ENCODE data around the gene IZUMO1.
A peak's percentile ranks its signal among the peaks of the same experiment; 100 is the strongest.

IZUMO1 gene

DNA sequence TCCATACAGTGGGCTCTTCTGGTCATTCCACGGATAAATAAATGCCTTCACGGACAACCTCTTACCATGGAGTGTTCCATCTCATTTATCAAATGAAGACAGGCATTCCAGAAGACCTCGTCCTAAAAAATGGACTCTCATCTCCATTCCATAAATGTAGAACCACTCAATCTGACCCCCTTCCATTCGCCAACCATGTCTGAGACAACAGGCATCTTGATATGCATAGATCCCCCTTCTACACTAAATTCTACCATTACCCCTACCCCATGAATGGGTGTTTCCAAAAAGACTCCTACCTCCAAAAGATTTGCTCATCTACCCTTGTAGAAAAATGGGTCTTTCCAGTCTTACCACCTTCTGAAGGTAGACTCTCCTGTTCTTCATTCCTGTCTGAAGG is 15.3 kb downstream of the IZUMO1 start:
- Histone ChIP-seq H3K9me3 (no peaks in the 10 kb centered on the region), H3K27me3 (no peaks in the 10 kb centered on the region), H3K36me3 (no peaks in the 10 kb centered on the region), H3K4me1 (no peaks in the 10 kb centered on the region), H3K4me3 (ENCODE audit: low read depth, low read length) (no peak overlapping the region)
- TF ChIP-seq, protein P1, sequence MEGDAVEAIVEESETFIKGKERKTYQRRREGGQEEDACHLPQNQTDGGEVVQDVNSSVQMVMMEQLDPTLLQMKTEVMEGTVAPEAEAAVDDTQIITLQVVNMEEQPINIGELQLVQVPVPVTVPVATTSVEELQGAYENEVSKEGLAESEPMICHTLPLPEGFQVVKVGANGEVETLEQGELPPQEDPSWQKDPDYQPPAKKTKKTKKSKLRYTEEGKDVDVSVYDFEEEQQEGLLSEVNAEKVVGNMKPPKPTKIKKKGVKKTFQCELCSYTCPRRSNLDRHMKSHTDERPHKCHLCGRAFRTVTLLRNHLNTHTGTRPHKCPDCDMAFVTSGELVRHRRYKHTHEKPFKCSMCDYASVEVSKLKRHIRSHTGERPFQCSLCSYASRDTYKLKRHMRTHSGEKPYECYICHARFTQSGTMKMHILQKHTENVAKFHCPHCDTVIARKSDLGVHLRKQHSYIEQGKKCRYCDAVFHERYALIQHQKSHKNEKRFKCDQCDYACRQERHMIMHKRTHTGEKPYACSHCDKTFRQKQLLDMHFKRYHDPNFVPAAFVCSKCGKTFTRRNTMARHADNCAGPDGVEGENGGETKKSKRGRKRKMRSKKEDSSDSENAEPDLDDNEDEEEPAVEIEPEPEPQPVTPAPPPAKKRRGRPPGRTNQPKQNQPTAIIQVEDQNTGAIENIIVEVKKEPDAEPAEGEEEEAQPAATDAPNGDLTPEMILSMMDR (IDR thresholded peaks at IDR 0.05; ENCODE audit: low read depth, low read length), result no peak
- no peak for DNase-seq

DNA sequence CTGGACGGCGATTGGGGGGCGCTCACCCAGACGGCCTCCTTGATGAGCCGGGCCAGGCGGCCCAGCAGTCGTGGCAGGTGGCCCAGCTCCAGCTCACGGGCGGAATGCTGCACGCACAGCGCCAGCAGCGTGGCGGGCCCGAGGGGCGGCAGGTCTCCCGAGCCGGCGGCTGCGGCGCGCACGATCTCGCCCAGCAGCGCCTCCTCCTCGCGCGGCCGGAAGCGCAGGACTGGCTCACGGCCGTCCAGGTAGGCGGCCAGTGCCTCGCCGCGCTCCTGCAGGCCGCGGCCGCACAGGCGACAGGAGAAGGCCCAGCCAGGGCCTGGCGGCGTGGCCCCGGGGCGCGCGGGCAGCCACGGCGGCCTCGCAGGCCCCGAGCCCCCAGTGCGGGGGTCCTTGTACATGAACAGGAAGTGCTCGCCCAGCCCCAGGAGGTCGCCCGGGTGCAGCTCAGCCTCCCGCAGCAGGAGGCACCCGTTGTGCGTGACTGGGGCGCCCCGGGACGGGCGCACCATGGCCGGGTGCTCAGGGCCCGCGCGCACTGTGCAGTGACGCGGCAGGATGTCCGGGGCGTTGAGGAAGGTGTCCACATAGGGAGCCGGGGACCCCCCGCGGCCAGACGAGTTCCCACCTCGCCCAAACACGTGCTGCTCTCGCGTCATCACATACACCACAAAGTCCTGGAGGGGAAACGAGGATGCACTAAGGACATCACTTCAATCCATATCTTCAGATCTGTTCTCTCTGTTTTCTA is 17.6 kb downstream of the IZUMO1 start:
- Histone ChIP-seq H3K4me1 (peaks cover 5% of the 10 kb centered on the region), H3K27me3 (no peaks in the 10 kb centered on the region), H3K36me3 (no peaks in the 10 kb centered on the region), H3K4me3 (ENCODE audit: low read depth, low read length) (no peak overlapping the region), H3K9me3 (no peaks in the 10 kb centered on the region)
- TF ChIP-seq, protein P1 (IDR thresholded peaks at IDR 0.05; ENCODE audit: low read depth, low read length), result no peak
- DNase-seq, result no peak

DNA sequence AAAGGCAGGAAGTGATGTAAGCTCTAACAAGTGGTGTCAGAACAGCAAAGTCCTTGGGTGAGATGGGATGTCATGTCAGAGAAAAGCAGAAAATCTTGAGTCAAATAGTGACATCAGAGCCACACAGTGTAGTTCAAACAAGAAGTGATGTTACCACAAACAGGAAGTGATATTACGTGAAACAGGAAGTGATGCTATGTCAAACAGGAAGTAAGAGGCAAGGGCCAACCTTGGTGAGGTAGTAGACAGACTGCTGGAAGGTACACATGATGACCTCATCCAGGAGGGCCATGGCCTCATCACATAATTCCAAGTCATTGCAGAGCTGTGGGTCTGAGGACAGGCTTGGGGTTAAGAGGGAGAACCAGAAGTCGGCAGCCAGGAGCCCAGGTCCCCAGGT is 20.2 kb downstream of the IZUMO1 start:
- TF ChIP-seq, protein P1 (IDR thresholded peaks at IDR 0.05; ENCODE audit: low read depth, low read length), result no peak
- no peak for DNase-seq
- Histone ChIP-seq H3K4me3 (ENCODE audit: low read depth, low read length) (no peak overlapping the region), H3K27me3 (no peaks in the 10 kb centered on the region), H3K36me3 (no peaks in the 10 kb centered on the region), H3K9me3 (no peaks in the 10 kb centered on the region), H3K4me1 (peaks cover 5% of the 10 kb centered on the region)

DNA sequence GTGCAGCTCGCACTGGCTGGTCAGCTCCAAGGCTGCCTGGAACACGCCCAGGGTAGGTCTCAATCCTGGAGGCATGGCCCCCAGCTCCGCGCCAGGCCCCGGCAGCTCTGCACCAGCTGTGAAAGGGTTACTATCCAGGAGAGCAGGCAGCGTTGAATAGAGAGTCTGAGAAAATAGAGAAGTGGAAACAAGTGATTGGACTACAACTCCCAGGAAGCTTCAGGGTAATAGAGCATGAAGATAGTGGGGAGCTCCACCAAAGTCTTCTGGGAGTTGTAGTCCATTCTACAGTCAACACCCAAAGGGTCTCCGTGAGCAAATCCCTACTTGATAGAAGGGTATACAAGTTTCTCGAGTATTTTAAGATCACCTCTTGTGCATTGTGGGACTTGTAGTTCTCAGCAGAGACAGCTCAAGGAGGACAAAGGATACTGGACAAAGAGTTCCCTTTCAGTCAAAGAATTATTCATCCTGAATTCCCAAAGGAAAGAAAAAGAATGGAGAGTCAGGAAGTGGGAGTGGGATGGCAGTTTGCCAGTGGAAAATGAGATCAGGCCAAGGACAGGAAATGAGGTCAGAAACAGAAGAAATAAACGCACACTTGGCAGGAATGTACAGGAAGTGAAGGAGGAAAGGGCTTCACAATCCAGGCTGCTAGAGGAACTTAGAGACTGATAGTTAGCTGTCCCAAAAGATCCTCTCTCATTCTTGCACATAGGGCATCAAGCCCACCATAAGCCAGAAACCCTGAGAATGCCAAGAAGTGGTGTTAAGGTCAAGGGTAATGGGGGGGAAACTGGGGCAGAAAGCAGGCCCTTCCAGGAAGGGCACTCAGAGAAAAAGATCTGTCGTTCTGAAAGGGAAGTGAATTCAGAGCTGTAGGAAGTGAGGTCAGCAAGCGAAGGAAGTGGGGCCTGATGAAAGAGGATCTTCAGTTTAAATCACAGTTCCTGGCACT is 21.6 kb downstream of the IZUMO1 start:
- Histone ChIP-seq H3K4me3 (ENCODE audit: low read depth, low read length) (peak overlapping the region; percentile 35), H3K27me3 (no peaks in the 10 kb centered on the region), H3K36me3 (no peaks in the 10 kb centered on the region), H3K4me1 (peaks cover 5% of the 10 kb centered on the region), H3K9me3 (no peaks in the 10 kb centered on the region)
- TF ChIP-seq, protein P1 (IDR thresholded peaks at IDR 0.05; ENCODE audit: low read depth, low read length), result no peak
- DNase-seq, result peak; percentile 64

DNA sequence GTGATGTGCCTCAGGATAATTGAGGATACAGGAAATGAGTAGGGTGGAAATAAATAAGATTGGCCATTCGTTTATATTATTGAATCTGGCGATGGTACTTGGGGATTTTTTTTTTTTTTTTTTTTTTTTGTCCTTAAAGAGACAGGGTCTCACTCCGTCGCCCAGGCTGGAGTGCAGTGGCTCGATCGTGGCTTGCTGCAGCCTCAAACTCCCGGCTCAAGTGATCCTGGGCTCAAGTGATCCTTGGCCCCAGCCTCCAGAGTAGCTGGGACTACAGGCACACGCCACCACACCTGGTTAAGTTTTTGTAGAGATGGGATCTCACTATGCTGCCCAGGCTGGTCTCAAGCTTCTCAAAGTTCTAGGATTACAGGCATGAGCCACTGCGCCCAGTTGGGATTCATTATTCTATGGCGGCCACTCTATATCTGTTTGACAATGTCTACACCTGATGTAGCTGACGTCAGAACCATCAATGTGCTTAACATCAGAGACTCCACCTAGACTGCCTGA is 24.5 kb downstream of the IZUMO1 start:
- no peak overlapping the region for H3K4me3 ChIP-seq (ENCODE audit: low read depth, low read length)
- no peak for DNase-seq
- H3K9me3 ChIP-seq, result no peaks in the 10 kb centered on the region
- H3K36me3 ChIP-seq, result no peaks in the 10 kb centered on the region
- no peaks in the 10 kb centered on the region for H3K27me3 ChIP-seq
- TF ChIP-seq, protein P1 (IDR thresholded peaks at IDR 0.05; ENCODE audit: low read depth, low read length), result no peak
- peaks cover 5% of the 10 kb centered on the region for H3K4me1 ChIP-seq

Measured in BE2C (cell line).